GM21390 (cell line): ENCODE results near the gene ALDH9A1.
"Not testable (repeated sequence)": the region's sequence is repeated elsewhere in the genome, so short reads cannot be mapped to it uniquely, and the experiment has no call there.

Experiments used
- ATAC-seq: cut with Tn5 transposase; IDR thresholded peaks from one replicate; pipeline ENCODE4 v1.9.1; 2021; ENCODE audit not compliant: unreplicated experiment

ALDH9A1 gene

DNA sequence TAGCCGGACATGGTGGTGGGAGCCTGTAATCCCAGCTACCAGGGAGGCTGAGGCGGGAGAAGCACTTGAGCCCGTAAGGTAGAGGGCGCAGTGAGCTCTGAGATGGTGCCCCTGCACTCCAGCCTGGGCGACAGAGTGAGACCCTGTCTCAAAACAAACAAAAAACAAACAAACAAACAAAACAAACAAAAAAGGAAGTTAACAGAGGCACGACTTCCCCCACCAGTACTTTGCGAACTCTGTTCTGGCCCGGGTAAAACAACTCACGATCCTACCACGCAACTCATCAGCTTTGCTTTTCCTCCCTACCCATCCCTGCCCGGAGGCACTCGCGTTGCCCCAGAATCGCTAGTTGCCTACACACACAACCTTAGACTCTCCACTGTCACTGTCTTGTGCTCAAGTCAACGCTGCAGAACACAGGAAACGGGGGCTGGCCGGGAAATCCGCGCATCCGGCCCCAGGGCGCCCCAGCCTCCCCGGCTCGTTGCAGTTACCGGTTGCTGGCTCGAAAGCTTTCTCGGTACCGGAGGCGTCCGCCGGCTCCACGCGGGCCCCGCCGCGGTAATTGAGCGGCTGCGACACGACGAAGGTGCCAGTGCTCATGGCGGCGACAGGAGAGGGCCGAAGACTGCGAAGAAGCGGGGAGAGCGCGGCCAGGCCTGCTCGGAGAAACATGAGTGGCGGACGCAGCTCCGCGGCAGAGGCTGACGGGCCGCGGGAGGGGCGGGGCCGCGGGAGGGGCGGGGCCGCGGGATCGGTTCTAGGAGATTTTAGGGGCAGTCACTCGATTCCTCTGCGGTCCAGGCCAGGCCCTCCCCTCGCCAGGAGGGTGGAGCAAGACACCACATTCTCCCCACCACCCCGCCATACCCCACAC lies at the start of gene ALDH9A1:
TSS of gene ALDH9A1 (minus strand) at position 682 of the 880 bp plus-strand sequence. CDS start at position 678, 4 bp downstream.
- ATAC-seq = peak; percentile 89

DNA sequence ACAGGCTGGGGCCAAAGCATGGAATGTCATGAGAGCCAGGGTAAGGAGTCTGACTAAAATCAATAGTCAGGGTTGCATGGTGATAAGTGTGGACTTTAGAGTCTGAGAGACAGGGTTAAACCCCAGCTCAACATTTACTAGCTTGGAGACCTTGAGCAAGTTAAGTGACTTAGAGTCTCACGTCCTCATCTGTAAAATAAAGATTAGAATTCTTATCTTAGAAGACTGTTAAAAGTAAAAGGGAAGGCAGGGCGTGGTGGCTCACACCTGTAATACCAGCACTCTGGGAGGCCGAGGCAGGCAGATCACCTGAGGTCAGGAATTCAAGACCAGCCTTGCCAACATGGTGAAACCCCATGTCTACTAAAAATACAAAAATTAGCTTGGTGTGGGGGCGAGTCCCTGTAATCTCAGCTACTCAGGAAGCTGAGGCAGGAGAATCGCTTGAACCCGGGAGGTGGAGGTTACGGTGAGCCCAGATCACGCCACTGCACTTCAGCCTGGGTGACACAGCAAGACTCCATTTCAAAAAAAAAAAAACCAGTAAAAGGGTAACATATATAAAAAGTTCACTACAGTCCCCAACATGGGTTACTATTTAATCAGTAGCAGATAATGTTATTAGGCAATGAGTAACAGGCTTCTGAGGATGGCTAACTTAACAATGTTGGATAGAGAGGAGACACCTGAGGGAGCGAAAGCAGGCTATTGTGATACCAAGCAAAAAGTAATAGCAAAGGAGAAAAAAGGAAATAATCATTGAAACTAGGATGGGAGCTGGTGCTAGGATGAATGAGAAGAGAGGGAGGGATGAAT lies 49.5 kb upstream of the ALDH9A1 start:
- no peak for ATAC-seq

DNA sequence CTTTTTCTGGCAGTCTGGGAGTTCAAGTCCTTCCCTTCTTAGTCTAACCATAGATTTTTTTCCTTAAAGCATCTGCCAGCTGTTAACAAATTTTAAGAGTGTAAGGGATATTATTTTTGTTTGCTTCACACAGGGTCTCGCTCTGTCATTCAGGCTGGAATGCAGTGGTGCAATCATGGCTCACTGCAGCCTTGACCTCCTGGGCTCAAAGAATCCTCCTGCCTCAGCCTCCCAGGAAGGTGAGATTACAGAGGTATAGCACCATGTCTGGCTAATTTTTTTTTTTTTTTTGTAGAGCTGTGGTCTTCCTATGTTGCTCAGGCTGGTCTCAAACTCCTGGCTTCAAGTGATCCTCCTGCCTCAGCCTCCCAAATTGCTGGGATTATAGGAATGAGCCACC lies 46.6 kb upstream of the ALDH9A1 start:
- not testable (repeated sequence) for ATAC-seq

DNA sequence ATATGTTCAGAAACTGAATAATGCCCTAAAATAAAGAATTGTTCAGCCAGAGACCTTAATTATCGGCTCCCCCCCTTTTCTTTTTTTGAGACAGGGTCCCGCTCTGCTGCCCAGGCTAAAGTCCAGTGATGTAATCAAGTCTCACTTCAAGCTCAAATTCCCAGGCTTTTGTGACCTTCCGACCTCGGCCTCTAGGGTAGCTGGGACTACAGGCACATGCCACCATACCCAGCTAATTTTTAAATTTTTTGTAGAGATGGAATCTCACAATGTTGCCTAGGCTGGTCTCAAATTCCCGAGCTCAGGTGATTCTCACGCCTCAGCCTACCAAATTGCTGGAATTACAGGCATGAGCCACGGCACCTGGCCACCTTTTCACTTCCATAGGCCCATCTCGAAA lies 43.8 kb upstream of the ALDH9A1 start:
- ATAC-seq = no peak

DNA sequence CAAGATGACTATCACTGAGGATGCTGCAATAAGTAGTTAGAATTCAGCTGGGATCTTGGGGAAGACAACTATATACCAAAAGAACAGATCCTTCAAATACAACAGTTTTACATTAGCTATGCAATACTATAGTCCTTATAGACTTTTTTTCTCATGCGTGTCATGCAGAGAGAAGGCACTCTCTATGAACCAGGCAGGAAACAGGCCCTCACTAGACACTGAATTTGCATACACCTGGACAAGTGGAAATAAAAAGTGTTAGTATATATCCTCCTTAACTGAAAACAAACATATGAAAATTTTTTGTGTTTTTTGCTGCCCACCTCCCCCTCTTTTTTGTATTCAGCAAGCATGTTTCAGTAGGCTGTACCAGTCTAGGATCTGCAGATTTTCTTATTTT lies 40.4 kb upstream of the ALDH9A1 start:
- peak; percentile 98 for ATAC-seq

DNA sequence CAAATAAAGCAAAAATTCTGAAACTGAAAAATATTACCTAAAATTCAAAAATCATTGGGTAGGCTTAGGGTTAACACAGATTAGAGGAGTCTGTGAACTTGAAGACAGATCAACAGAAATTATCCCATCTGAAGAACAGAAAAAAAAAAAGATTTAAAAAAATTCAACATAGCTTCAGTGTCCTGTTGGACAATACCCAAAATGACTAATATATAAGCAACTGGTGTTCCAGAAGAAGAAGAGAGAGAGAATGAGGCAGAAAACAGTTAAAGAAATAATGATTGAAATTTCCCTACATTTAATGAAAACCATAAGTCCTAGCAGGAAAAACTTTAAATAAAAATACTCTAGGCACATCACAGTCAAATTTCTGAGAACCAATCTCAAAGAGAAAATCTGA lies 38.8 kb upstream of the ALDH9A1 start:
- no peak for ATAC-seq

DNA sequence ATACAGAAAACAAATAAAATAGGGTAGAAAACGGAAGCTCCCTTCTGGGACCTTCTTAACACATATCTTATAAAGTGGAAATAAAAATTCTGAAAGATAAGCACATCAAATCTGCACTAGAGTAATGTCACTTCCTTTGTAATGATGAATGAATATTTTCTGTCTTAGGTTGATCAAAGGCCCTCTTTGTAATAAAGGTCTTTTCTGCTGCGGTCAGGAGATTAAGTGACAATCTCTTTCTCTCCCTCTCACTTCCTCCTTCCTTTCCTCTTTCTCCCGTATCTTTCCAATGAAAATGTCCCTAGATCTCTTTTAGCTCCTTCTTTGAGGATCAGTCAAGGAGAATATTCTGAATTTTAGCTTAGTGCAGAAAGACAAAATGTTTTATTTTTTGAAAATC lies 36.5 kb upstream of the ALDH9A1 start:
- no peak for ATAC-seq

DNA sequence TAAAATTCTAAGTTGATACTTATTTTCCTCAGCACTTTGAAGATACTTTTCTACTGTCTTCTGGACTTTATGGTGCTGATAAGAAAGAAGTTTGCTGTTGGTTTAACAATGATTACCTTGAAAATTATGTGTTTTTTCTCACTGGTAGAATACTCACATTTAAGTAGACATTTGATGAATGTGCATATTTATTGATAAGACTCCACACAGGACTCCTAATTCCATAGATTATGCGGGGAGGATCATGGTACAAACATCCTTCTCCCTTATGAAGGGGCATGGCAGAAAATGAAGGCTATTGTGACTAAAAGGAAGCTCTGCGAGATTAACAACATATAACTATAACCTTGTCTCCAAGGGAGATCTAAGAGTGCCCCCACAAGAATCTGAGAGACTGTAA lies 28.5 kb upstream of the ALDH9A1 start:
- no peak for ATAC-seq

DNA sequence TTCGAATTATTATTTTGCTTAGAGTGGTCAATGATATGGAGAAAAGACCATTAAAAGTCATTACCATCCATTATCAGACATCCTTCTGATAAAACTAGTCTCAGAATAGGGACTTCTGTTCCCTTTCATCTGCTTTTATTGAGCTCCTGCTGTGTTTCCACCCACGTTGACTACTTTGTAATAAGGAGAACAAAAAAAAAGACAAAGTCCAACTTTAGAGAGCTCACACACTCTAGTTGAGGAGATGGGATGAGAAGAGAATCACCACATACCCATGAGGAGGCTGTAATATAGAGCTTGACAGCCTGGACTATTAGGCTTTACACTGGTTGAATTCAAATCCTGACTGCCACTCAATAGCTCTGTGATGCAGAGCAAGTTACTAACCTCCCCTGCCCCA lies 27.8 kb upstream of the ALDH9A1 start:
- ATAC-seq = no peak

DNA sequence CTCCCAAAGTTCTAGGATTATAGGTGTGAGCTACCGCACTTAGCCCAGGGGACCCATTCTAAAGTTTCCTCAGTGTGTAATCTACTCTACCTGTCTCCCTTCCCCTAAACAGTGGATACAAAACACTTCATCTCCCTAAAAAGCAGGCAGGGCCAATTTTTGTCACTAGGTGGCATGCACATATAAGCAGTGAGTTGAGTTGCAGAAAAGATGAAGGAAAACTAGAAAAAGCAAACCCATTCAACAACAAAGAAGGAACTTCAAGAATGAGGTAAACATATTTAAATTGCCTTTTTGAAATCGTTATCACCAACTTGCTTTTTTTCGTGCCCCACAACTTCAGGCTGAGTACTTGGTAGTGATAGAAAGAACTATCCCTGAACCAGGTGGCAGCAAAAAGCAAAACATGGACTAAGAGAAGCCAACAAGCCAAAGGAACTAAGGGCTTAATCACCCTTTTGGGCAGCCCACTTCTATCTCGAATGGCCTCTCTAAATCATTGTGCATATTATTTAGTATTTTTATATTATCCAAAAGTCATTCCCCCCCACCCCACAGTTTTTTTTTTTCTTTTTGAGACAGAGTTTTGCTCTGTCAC lies 19.7 kb upstream of the ALDH9A1 start:
- ATAC-seq = peak; percentile 79

DNA sequence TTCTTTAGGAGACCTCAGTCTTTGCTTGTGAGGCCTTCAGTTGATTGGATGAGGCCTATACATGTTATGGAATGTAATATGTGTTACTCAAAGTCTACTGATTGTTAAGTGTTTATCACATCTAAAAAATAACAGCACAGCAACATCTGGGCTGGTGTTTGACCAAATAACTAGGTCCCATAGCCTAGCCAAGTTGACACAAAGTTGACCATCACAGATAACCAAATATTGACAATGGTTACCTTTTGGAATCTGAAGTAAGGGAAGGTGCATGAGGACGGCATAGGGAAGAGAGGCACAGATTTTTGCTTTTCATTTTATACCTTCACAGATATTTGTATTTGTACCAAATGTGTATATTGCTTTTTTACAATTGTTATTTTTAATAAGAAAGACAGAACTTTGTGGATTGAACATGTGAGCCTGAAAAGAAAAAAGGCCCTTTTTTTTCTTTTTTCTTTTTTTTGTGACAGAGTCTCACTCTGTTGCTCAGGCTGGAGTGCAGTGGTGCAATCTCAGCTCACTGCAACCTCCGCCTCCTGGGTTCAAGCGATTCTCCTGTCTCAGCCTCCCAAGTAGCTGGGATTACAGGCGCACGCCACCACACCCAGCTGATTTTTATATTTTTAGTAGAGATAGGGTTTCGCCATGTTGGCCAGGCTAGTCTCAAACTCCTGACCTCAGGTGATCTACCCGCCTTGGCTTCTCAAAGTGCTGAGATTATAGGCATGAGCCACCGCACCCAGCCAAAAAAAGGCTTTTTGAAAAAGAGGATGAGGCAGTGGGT lies 18.1 kb upstream of the ALDH9A1 start:
- not testable (repeated sequence) for ATAC-seq

DNA sequence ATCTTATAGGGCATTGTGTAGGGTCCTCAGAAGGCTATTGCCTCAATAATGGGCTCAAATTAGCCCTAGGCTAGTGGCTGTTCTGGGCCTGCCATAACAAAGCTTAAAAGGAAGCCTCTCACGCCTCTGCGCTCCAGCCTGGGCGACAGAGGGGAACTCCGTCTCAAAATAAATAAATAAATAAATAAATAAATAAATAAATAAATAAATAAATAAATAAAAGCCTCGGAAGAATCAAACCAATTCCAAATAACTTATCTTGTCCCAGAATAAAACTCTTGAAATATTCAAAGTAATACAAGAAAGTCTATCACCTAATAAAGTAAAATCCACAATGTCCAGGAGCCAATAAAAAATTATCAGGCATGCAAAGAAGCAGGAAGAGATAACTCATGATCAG lies 14.4 kb upstream of the ALDH9A1 start:
- ATAC-seq = no peak

DNA sequence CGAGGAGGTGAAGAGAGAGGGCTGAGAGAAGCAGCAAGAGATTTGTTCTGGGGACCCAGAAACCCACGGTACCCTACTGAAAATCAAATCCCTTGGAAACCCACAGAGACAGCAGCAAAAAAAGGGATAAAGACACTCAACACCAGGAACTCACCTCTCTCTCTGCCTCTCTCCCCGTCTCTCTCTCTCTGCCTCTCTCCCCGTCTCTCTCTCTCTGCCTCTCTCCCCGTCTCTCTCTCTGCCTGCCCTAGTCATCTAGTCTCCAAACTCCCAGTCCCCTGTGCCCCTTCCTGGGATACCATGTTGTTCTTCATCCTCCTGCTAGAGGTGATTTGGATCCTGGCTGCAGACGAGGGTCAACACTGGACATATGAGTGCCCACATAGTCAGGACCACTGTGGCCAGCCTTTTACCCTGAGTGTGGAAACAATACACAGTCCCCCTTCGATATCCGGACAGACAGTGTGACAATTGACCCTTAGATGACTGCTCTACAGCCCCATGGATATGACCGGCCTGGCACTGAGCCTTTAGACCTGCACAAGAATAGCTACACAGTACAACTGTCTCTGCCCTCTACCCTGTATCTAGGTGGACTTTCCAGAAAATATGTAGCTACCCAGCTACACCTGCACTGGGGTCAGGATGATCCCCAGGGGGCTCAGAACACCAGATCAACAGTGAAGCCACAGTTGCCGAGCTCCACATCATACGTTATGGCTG lies 9.8 kb upstream of the ALDH9A1 start:
- no peak for ATAC-seq

DNA sequence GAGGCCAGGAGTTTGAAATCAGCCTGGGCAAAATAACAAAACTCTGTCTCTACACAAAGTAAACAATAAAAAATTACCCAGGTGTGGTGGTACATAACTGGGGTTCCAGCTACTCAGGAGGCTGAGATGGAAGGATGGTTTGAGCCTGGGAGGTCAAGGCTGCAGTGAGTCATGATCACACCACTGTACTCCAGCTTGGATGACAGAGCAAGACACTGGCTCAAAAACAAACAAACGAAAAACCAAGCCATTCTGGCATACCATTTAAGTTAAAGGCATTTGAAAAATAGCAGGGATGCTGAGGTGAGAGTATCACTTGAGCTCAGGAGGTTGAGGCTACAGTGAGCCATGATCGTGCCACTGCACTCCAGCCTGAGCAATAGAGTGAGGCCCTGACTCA lies 5.3 kb upstream of the ALDH9A1 start:
- ATAC-seq = no peak

DNA sequence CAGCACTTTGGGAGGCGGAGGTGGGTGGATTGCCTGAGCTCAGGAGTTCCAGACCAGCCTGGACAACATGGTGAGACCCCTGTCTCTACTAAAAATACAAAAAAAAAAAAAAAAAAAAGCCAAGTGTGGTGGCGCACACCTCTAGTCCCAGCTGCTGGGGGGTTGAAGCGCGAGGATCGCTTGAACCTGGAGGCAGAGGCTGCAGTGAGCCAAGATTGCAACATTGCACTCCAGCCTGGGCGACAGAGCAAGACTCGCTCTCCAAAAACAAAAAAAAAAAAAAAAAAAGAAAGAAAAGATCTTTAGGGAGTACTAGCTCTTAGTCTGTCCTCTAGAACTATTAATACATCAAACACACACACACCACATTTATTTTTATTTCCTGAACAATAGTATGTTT lies 3.6 kb upstream of the ALDH9A1 start:
- not testable (repeated sequence) for ATAC-seq

DNA sequence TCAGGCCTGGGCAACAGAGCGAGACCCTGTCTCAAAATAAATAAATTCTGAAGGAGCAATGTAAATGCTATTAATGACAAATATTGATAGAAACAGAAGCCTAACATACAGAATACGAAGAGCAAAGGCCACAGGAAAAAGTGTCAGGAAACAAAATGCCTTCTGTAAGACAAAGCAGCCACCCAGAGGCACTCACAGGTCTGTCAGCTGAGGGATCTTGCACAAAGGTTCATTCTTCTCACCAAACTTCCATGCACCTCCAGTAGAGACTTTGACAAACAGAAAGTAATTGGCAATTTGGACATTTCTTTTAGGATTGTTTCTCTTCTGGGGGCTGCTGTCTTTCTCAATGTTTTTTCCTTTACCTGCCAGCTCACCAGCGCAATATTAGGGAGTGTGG lies 1.2 kb upstream of the ALDH9A1 start:
- ATAC-seq = no peak

DNA sequence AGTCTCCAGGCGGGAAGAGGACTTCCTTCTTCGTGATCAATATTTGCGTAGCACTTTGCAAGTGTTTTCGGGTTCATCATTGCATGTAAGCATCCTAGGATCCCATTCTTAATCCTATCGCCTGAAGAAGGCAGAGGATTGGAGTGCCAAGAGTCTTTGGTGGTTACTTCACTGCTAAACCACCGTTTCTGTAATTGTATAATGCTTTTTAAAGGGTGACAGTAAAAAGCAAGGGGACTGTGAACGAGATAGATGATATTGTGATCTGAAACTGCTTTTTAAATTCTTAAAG lies 345 bp upstream of the ALDH9A1 start:
- ATAC-seq = no peak

DNA sequence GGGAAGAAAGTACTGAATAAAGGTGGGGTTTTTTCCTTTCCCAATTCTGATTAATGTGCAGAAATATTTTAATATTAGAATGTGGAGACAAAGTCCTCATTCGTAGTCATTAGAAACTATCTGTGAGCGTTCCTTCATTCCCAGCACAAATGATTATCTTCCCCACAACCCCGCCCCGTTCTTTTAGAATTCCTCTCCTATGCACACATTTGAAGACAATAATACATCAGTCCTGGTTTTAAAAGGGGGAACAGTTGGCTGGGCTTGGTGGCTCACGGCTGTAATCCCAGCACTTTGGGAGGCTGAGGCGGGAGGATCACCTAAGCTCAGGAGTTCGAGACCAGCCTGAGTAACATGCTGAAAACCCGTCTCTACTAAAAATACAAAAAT lies 876 bp downstream of the ALDH9A1 start:
- no peak for ATAC-seq

DNA sequence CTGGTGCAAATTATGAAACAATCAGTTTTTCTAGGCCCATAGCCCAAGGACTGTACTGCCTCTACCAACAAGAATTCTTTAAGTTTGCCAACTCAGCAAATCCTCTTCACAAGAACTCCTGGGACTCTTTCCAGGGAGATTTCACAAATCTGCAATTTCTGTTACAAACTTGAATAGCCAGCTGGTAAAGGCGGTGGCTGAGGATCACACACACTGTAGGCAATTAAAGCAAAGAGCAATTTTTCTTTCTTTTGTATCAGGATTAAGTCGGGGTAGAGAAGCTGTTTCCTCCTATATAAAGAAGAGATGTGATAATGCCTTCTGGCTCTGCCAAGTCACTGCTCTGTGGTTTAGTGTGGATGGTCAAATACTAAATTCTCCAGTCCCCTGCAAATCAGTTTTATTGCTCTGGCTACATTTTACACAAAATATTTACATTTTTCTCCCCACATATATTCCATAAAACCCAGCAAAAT lies 1.7 kb downstream of the ALDH9A1 start:
- no peak for ATAC-seq

DNA sequence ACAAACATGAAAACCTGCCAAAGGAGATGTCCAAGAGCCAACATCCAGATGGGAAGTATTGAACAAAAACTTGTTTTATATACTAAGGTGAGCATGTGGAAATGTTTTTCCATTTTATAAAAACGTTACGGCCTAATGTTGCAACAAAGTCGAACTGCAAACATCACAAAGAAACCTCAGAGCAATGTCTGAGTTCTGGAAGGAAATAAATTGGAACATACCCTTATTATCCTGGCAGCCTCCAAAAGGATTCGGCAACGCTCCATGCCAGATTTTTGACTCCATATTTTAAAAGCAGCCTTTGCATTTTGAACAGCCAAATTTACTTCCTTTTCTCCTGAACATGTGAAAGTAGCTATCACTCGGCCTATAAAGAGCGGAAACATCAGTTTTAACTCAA lies 3.3 kb downstream of the ALDH9A1 start:
- no peak for ATAC-seq
